ENCODE data around the gene CNKSR3.

DNA sequence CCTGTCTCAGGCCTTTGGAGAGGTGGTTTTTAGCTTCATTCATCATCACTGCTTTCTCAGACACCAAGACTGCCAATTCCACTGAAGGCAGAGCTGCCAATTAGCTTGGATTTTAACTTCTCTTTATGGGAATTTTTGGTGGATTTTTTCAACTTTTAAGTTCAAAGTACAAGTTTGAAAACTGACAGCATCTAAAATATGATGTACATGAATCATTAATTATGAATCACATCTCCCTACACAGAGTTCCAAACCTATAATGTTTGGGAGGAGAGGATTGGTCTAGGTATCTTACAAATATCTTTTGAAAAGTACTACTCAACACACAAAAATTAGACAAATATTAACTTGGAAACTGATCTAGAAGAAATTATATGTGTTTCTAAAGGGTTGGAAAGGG is 25.5 kb downstream of the CNKSR3 start:
- TF ChIP-seq MEF2A (IDR thresholded peaks at IDR 0.05; ENCODE audit: borderline replicate concordance, low read depth) (no peak), POLR2AphosphoS5 (IDR thresholded peaks at IDR 0.05; ENCODE audit: low read depth, low read length) (no peak), YY1 (IDR thresholded peaks at IDR 0.05; ENCODE audit: low read depth) (no peak), RCOR1 (IDR thresholded peaks at IDR 0.05; ENCODE audit: low read length) (no peak), GABPA (IDR thresholded peaks at IDR 0.05; ENCODE audit: low read depth) (no peak), SIN3A (IDR thresholded peaks at IDR 0.05; ENCODE audit: borderline replicate concordance, low read depth, low read length) (no peak), EZH2phosphoT487 (IDR thresholded peaks at IDR 0.05; ENCODE audit: borderline replicate concordance, low read depth) (no peak), TAF1 (IDR thresholded peaks at IDR 0.05; ENCODE audit: borderline replicate concordance, low read depth, low read length) (no peak), EP300 (IDR thresholded peaks at IDR 0.05; ENCODE audit: borderline replicate concordance in 1 of 2, low read depth in 1 of 2, low read length in 1 of 2) (no peak)
- TF ChIP-seq, protein P1, sequence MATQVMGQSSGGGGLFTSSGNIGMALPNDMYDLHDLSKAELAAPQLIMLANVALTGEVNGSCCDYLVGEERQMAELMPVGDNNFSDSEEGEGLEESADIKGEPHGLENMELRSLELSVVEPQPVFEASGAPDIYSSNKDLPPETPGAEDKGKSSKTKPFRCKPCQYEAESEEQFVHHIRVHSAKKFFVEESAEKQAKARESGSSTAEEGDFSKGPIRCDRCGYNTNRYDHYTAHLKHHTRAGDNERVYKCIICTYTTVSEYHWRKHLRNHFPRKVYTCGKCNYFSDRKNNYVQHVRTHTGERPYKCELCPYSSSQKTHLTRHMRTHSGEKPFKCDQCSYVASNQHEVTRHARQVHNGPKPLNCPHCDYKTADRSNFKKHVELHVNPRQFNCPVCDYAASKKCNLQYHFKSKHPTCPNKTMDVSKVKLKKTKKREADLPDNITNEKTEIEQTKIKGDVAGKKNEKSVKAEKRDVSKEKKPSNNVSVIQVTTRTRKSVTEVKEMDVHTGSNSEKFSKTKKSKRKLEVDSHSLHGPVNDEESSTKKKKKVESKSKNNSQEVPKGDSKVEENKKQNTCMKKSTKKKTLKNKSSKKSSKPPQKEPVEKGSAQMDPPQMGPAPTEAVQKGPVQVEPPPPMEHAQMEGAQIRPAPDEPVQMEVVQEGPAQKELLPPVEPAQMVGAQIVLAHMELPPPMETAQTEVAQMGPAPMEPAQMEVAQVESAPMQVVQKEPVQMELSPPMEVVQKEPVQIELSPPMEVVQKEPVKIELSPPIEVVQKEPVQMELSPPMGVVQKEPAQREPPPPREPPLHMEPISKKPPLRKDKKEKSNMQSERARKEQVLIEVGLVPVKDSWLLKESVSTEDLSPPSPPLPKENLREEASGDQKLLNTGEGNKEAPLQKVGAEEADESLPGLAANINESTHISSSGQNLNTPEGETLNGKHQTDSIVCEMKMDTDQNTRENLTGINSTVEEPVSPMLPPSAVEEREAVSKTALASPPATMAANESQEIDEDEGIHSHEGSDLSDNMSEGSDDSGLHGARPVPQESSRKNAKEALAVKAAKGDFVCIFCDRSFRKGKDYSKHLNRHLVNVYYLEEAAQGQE (IDR thresholded peaks at IDR 0.05; ENCODE audit: low read depth, low read length) = no peak
- TF ChIP-seq, protein P2, sequence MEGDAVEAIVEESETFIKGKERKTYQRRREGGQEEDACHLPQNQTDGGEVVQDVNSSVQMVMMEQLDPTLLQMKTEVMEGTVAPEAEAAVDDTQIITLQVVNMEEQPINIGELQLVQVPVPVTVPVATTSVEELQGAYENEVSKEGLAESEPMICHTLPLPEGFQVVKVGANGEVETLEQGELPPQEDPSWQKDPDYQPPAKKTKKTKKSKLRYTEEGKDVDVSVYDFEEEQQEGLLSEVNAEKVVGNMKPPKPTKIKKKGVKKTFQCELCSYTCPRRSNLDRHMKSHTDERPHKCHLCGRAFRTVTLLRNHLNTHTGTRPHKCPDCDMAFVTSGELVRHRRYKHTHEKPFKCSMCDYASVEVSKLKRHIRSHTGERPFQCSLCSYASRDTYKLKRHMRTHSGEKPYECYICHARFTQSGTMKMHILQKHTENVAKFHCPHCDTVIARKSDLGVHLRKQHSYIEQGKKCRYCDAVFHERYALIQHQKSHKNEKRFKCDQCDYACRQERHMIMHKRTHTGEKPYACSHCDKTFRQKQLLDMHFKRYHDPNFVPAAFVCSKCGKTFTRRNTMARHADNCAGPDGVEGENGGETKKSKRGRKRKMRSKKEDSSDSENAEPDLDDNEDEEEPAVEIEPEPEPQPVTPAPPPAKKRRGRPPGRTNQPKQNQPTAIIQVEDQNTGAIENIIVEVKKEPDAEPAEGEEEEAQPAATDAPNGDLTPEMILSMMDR (IDR thresholded peaks at IDR 0.05) = no peak
- TF ChIP-seq, protein P3, sequence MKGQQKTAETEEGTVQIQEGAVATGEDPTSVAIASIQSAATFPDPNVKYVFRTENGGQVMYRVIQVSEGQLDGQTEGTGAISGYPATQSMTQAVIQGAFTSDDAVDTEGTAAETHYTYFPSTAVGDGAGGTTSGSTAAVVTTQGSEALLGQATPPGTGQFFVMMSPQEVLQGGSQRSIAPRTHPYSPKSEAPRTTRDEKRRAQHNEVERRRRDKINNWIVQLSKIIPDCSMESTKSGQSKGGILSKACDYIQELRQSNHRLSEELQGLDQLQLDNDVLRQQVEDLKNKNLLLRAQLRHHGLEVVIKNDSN (IDR thresholded peaks at IDR 0.05; ENCODE audit: borderline replicate concordance, low read depth) = no peak
